Right renal pelvis (tissue), 4 donors: Measurements from ENCODE around the gene EIF3A. TPM values are rescaled to one million over a fixed set of nuclear protein-coding genes. Genes with fewer than 3 reads are reported as not detected.
"Not testable (repeated sequence)": the region's sequence is repeated elsewhere in the genome, so short reads cannot be mapped to it uniquely, and the experiment has no call there.

Source experiments
- DNase-seq, 4 donors: peaks; one replicate each; pipeline ENCODE4 v3.0.0-alpha.2; 2013; ENCODE audit warnings: low read depth in 4 of 4, low spot score in 3 of 4, missing footprints in 1 of 4
- polyA plus RNA-seq, 4 donors: library from polyadenylated mRNA; unstranded; fragments of 120-200 nt; gene quantifications; one replicate each; pipeline ENCODE4 v1.2.1, GENCODE V29; 2013; ENCODE audit not compliant: insufficient read length in 4 of 4

Gene EIF3A
- polyA plus RNA-seq, 4 donors, result 177 to 198 (median 187) TPM

DNA sequence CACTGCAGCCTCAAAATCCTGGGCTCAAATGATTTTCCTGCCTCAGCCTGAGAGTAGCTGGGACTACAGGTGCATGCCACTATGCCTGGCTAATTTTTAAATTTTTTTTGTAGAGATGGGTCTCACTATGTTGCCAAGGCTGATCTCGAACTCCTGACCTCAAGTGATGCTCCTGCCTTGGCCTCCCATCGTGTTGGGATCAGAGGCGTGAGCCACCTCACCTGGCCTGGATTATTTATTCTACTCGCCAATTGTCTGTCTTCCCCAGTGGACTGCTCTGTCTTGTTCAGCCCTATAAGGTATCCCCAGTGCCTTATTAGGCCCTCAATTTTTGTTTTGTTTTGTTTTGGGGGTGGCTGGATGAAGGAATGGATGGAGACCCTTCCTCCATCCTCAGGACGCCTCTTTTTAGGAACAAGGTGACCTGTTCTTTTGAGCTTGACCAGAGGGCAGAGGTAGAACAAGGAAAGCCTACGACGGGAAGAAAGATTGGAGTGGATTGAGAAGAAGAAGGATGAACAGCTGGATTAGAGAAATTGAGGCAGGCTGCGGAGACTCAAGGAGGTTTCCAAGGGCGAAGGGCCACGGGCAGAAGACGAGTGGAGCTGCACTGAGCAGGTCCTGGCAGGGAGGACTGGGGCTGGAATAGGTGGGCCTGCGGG, 22.8 kb upstream of the EIF3A start:
- no peak for DNase-seq

DNA sequence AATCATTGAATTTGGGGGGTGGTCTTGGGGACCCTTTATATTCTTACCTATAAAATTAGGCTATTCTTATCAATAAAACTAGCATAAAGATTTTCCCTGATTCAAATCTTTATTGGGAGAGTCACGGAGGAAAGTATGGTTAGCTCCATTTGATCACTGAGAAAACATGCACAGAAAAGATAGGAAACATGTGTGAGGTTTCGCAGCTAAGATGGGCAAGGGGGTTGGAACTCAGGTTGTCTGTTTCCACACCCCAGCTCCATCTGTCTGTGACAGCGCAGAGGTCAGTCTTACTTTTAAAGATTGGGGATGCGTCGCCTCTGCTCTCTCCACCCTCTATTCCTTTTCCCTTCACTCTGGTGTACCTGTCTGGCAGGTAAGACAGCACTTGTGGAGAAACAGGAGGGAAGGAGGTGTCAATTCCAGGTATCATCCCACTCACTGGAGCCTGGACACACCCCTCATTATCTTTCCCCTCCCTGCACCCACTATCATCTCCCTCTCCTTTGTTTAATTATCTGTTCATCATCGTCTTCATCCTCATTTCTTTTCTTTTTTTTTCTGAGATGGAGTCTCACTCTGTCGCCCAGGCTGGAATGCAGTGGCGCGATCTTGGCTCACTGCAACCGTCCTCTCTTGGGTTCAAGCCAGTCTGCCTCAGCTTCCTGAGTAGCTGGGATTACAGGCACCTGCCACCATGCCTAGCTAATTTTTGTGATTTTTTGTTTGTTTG, 20.9 kb upstream of the EIF3A start:
- DNase-seq, result no peak

DNA sequence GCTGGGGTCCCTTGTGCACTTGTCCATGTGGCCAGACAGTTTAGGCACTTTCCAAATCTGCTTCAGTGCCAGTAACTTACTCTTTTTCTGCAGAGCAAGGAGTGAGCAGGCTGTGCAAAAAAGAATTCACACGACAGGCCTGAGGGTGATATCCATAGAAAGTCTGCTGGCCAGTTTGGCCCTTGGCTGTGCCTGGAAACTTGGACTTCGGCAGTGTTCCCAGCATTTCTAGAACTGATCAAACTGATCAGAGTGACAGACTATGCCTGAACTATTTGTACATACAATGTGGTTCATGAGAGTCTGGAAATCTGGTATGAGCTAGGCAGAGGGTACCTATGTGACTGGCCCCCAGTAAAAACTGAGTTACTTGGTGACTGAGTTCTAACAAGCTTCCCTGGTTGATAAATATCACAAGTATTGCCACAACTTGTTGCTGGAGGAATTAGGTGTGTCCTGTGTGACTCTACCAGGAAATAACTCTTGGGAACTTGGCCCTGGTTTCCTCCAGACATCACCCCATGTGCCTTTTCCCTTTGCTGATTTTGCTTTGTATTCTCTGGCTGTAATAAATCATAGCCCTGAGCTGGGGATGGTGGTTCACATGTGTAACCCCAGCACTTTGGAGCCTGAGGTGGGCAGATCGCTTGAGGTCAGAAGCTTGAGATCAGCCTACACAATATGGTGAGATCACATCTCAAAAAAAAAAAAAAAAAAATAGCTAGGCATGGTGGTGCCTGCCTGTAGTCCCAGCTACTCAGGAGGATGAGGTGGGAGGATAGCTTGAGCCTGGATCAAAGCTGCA, 20.0 kb upstream of the EIF3A start:
- DNase-seq, result no peak

DNA sequence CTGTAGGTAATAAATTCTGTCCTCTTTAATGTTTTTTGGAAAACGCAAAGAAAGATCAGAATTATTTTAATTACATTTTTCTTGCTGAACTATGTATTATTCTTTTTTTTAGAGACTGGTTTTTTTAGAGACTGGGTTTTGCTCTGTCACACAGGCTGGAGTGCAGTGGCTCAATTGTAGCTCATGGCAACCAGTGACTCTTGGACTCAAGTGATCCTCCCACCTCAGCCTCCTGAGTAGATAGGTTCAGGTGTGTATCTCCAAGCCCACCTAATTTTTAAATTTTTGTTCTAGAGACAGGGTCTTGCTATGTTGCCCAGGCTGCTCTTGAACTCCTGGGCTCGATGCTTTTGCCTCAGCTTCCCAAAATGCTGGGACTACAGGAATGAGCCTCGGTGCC, 18.0 kb upstream of the EIF3A start:
- DNase-seq, result no peak

- not testable (repeated sequence) for DNase-seq
These were observed 16.2 kb upstream of the EIF3A start for GRCh38 chr10:119096641-119097415.

GRCh38 chr10:119095640-119096039, 15.0 kb upstream of the EIF3A start:
- no peak for DNase-seq

- no peak for DNase-seq
These were observed 10.4 kb upstream of the EIF3A start for GRCh38 chr10:119090968-119091367.

DNA sequence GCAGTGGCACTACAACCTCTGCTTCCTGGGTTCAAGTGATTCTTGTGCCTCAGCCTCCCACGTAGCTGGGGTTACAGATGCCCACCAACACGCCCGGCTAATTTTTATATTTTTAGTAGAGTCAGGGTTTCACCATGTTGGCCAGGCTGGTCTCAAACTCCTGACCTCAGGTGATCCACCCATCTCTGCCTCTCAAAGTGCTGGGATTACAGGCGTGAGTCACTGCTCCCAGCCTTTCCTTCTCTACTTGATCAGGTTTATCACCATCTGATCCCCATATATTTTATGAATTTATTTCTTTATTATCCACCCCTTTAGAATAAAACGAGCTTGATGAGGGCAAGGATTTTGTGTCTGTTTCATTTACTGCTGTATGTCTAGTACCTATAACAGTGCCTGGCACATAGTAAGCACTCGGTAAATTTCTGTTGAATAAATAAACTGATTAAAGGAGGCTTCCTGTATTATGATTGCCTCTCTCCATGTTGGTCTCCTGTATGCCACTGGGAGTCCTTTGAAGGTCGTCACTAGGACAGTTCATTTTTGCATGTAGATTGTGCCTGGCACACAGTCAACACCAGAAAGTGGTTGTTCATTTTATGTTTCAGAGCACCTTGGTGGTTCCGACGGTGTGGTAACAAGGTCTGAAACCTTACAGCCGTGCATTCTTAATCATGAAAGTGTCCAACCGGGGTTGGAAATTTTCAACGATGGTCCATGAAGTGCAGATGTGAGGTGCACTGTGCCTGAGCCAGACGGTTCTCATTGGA, 9.6 kb upstream of the EIF3A start:
- DNase-seq, result no peak

- DNase-seq, result no peak
These were observed 6.8 kb upstream of the EIF3A start for GRCh38 chr10:119087271-119087882.

- DNase-seq, result no peak
These were observed 4.3 kb upstream of the EIF3A start for GRCh38 chr10:119084896-119085295.

DNA sequence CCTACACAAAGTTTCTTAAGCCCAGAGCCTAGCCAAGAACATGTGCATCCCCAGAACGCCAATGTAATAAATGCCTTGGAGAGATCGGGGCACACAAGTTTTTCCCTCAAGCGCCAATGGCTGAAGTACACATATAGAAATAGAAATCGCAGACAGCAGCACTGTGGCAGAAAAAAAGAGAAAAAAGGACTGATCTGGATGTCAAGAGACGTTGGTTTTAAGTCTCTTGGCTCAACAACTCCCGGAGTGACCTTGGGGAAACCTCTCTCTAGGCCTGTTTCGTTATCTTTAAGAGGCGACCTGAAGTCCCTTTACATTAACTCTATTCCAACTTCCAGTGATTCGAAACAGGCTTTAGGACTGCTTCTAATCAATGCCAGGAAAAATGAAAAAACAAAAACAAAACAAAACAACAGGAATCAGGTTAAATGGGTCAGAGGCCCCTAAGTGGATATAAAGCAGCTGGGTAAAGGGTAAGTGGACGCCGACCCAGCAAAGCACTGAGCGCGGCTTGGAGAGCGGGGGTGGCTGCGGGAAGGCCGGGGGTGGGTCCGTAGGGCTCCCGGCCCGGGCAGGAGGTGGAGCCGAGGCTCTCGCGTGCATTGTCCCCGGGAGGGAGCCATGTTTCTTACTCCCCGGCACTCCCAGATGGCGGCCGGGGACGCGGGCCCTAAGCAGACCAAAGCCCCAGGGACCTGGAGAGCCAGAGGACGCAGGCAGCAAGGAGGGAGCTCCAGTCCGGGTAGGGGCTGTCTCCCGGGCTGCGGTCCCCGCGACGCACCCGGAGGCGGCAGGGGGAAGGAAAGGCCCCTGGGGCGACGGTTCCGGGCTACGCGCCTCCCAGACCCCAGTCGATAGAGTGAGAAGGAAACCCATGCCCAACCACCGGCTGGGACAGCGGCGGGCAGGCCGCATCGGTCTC, 757 bp downstream of the EIF3A start:
- peak in 3 of 4 donors; percentile 20 to 60 (median 51) for DNase-seq

GRCh38 chr10:119078422-119079179, 2.0 kb downstream of the EIF3A start:
- no peak for DNase-seq

DNA sequence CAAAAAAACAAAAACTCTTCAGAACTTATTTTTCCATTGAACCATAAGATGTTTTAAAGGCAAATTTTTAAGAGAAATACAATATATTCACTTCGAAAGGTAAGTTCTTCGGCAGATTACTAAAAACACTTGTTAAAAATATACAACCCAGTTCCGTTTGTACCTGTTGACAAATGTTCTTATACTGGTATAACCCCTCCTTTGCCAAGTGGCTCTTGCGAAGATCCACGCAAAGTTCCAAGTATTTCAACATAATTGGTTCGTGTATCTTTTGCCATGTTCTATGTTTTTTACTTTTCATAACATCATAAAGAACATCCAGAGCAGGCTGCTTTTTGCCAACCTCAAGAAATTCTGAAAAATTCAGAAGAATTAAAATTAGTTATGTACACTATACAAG, 7.0 kb downstream of the EIF3A start:
- no peak for DNase-seq

DNA sequence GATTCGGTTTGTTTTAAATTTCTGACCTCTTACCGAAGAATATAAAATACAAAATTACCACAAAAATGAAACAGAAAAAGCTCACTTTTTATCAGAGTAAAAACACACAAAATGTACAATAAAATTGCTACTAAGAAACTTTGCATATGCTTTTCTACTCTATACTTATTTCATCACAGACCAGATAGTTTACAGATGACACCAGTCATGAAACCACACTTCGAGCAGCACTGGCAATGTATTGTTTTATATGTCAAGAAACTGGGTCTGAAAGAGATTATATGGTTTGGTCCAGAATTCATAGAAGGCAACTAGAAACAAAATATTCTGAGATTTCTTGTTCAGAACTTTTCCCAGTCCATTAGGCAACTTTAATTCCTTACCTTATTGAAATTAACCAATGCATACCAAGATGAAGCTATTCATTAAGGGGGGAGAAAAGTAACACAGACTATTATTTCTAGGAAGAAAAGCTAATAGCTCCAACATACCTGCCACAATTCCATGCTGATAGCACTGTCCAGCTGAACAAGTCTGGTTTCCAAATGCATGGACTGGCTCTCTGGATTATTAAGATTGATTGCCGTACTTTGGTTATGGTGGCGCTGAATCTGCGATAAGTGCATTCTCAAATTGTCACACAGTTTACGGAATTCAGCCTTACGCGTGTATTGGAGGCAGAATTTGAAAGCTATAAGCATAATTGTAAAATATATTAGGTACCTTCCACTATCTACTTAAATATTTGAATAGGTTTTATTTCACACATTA, 10.0 kb downstream of the EIF3A start:
- DNase-seq, result no peak

- no peak for DNase-seq
These were observed 18.7 kb downstream of the EIF3A start for GRCh38 chr10:119061926-119062325.

- DNase-seq, result no peak
These were observed 19.3 kb downstream of the EIF3A start for GRCh38 chr10:119061352-119061751.

DNA sequence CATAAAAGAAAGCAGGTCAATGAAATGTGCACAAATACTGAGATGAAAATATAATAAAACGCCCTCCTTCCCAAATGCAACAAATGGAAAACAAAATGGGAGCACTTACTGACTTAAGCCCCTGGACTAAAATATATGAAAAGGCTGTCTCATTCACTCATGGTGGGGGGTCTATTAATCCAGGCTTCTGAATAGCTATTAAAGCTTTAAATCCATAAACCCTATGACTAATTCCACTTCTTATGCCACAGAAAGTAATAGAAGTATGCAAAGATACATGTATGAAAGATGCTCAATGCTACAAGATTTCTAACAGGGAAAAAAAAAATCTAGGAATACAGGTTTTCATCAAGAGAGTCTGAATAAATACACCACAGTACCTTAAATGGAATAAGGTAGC, 20.5 kb downstream of the EIF3A start:
- no peak for DNase-seq
